ENCODE results near the gene CIITA.

The CIITA gene

DNA sequence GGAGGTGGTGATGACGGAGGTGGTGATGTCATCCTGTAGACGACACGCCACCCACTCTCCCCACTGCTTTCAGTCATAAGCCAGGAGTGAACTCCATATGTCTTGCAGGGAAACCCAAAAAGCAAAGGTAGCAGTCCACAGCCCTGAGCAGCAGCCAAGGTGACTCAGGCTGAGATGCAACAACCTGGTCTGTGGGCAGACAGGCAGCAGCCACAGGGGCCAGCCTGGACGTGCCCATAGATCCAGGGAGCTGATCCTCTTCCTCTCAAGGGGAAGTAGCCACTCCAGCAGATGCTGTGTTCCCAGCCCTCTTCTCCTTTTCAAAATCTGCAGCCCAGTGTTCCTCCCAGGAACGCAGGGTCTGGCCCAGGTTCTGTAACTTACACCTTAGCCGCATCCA lies 17.3 kb upstream of the CIITA start:
- TF ChIP-seq, protein P1, sequence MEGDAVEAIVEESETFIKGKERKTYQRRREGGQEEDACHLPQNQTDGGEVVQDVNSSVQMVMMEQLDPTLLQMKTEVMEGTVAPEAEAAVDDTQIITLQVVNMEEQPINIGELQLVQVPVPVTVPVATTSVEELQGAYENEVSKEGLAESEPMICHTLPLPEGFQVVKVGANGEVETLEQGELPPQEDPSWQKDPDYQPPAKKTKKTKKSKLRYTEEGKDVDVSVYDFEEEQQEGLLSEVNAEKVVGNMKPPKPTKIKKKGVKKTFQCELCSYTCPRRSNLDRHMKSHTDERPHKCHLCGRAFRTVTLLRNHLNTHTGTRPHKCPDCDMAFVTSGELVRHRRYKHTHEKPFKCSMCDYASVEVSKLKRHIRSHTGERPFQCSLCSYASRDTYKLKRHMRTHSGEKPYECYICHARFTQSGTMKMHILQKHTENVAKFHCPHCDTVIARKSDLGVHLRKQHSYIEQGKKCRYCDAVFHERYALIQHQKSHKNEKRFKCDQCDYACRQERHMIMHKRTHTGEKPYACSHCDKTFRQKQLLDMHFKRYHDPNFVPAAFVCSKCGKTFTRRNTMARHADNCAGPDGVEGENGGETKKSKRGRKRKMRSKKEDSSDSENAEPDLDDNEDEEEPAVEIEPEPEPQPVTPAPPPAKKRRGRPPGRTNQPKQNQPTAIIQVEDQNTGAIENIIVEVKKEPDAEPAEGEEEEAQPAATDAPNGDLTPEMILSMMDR (IDR thresholded peaks at IDR 0.05; ENCODE audit: insufficient read depth, low read length, missing control alignments): no peak
- no peak overlapping the region for H3K4me3 ChIP-seq (ENCODE audit: low read depth, low read length)
- DNase-seq (ENCODE audit: low read depth, low spot score): no peak
- POLR2A ChIA-PET: no interaction called here
- CTCF ChIA-PET: no interaction called here

DNA sequence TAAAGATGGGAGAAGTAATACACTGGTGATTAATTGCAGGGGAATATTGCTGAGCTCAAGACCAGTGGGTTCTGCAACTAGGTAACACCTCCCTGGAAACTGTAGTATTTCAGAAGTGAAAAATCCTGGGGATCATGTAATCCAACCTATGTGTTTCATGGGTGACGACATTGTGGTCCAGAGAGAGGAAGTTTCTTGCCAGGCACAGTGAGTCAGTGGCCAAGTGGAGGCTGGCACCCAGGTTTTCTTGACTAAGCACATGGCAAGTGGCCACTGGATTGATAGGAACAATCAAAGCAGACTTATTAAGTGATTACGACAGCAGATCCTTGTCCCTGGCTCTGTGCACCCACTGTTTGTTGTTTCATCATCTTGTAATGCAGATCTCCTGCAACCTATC lies 14.6 kb upstream of the CIITA start:
- no peak overlapping the region for H3K4me3 ChIP-seq (ENCODE audit: low read depth, low read length)
- TF ChIP-seq, protein P1 (IDR thresholded peaks at IDR 0.05; ENCODE audit: insufficient read depth, low read length, missing control alignments): no peak
- CTCF ChIA-PET: no interaction called here
- peak; percentile 5 for DNase-seq (ENCODE audit: low read depth, low spot score)
- POLR2A ChIA-PET: interaction anchor here (0.6 kb wide), 1 partner anchor 1934 kb away, joined by 6 read pairs; no protein-coding TSS in a partner anchor

DNA sequence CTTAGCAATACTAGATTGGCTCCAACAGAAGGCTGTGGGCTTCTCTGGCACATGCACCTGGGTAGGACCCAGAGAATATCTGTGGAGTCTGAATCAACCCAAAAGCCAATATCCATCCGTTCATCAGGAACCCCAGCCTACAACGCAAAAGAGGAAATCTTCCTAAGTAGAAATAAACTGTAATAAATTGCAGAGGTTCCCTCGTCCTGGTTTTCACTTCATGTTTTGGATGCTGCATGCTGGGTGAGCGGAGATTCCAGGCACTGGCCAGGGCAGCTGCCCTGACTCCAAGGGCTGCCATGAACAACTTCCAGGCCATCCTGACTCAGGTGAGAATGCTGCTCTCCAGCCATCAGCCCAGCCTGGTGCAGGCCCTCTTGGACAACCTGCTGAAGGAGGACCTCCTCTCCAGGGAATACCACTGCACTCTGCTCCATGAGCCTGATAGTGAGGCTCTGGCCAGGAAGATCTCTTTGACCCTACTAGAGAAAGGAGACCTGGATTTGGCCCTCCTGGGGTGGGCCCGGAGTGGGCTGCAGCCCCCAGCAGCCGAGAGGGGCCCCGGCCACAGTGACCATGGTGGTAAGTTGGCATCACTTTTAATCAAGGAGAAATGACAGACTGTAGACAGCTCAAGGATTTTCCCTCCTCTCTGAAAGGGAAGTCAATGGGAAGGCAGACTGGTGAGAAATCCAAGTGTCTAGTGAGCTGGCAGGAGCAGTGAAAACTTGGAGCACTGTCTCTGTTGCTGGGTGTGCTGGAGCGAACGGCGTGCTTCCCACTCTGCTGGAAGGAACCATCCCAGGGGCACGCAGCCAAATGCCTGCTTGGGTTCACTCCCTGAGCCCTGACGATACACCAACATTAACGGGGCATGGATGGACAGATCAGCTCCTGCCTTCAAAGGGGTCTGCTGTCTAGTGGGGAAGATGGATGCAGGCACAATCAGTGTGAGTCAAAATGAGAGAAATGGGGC lies 10.7 kb upstream of the CIITA start:
- H3K4me3 ChIP-seq (ENCODE audit: low read depth, low read length): no peak overlapping the region
- CTCF ChIA-PET: no interaction called here
- no peak for DNase-seq (ENCODE audit: low read depth, low spot score)
- POLR2A ChIA-PET: no interaction called here
- TF ChIP-seq, protein P1 (IDR thresholded peaks at IDR 0.05; ENCODE audit: insufficient read depth, low read length, missing control alignments): no peak

DNA sequence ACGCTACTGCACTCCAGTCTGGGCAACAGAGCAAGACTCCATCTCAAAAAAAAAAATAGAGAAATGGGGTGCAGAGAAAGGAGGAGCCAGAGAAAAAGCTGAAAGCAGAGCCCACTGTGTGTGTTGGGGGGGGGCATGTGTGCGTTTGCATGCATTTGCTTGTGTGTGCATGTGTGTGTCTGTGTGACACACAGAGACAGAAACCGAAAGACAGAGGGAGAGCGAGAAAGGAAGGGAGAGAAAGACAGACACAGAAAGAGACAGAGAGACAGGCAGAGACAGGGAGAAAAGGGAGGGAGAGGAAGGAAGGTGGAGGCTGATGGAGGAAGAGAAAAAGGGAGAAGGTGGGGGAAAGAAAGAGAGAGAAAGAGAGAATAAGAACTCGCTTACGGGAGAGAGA lies 9.8 kb upstream of the CIITA start:
- H3K4me3 ChIP-seq (ENCODE audit: low read depth, low read length): no peak overlapping the region
- DNase-seq (ENCODE audit: low read depth, low spot score): no peak
- POLR2A ChIA-PET: no interaction called here
- CTCF ChIA-PET: no interaction called here
- TF ChIP-seq, protein P1 (IDR thresholded peaks at IDR 0.05; ENCODE audit: insufficient read depth, low read length, missing control alignments): no peak

DNA sequence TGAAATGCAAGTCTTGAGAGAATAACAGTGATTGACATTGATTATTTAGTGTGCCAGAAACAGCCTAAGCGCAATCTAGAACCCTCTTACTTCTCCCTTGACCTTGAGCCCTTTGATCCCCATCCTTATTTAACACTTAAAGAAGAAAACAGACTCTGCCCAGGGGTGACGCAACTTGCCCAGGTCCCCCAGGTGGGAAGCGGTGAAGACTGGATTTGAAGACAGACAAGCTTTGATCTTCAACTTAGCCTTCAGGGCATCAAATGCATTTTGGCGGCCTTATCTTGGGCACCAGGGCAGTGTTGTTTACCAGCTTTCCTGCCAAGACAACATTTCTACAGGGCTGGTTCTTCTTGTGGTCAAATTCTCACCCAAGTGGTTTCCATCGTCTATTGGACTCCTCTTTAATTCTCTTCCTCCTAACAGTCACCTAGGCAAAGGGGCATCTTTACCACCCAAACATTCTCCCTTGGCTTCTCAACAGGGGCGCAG lies 8.9 kb upstream of the CIITA start:
- ChIA-PET CTCF (no interaction called here), POLR2A (no interaction called here)
- TF ChIP-seq, protein P1 (IDR thresholded peaks at IDR 0.05; ENCODE audit: insufficient read depth, low read length, missing control alignments): no peak
- DNase-seq (ENCODE audit: low read depth, low spot score): no peak
- H3K4me3 ChIP-seq (ENCODE audit: low read depth, low read length): no peak overlapping the region

DNA sequence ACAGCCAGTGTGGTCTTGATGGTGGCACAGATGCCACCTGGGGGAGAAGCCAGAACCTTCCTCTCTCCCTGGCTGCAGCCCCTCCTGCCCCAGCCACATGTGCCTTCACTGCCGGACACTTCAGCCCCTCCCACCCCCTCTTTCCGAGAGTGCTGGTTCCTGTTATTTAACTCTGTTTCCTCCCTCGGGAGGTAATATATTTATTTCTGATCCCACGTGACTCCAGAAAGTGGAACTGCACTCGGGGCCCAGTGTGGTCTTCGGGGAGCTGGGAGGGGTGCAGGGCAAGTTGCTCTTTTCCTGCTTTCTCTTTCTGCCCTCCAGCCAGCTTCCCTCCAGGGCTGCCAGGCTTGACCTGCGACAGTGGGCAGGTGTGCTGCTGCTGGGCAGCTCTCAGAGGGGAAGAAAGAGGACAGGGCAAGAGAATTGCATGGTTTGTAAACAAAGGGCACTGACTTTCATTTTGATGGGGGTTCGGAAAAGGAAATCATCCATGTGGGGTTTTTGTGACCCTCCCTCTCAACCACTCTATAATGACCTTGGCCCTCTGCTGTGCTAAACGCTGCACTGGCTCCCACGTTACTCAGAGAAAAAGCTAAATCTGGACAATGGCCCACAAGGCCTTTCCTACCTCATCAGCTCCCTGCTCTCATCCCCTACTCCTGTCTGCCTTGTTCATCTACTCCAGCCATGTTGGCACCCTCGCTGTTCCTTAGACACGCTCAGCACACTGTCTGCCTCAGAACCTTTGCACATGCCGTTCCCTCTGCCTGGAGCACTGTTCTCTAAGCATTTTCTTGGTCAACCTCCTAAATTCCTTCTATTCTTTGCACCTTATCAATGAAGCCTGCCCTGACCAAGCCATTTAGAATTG lies 8.2 kb upstream of the CIITA start:
- TF ChIP-seq, protein P1 (IDR thresholded peaks at IDR 0.05; ENCODE audit: insufficient read depth, low read length, missing control alignments): no peak
- no peak overlapping the region for H3K4me3 ChIP-seq (ENCODE audit: low read depth, low read length)
- CTCF ChIA-PET: no interaction called here
- DNase-seq (ENCODE audit: low read depth, low spot score): no peak
- POLR2A ChIA-PET: no interaction called here
